SK-N-SH (cell line): ENCODE results near the gene AK4.

ENCODE experiments used
- ELF1 ChIP-seq: IDR thresholded peaks from 2 replicates; pipeline ENCODE4 v1.4.0; 2012
- EZH2phosphoT487 ChIP-seq: fragments of 200-600 bp; sonication (generic); IDR thresholded peaks from 2 replicates; pipeline ENCODE4 v1.6.1; 2017; ENCODE audit warnings: low read depth, mixed run types, mild to moderate bottlenecking, antibody characterized with exemption, moderate library complexity, borderline replicate concordance
- POLR2AphosphoS5 ChIP-seq: IDR thresholded peaks from 2 replicates; pipeline ENCODE4 v1.6.1; 2012; ENCODE audit warnings: low read depth, low read length
- RCOR1 ChIP-seq: fragments of 150-350 bp; IDR thresholded peaks from 2 replicates; pipeline ENCODE4 v1.6.1; 2017; ENCODE audit warnings: antibody characterized with exemption, low read length
- TF ChIP-seq, protein P1 (sequence below): fragments of 200-600 bp; sonication (generic); IDR thresholded peaks from 2 replicates; pipeline ENCODE4 v1.6.1; 2017; ENCODE audit warnings: antibody characterized with exemption, mild to moderate bottlenecking, moderate library complexity
- TF ChIP-seq, protein P2 (sequence below): IDR thresholded peaks from 2 replicates; pipeline ENCODE4 v1.6.1; 2012; ENCODE audit warnings: mild to moderate bottlenecking, low read depth, low read length, moderate library complexity
- TF ChIP-seq, protein P3 (sequence below): IDR thresholded peaks from 2 replicates; pipeline ENCODE4 v1.4.0; 2012; ENCODE audit warnings: low read depth, borderline replicate concordance

DNA sequence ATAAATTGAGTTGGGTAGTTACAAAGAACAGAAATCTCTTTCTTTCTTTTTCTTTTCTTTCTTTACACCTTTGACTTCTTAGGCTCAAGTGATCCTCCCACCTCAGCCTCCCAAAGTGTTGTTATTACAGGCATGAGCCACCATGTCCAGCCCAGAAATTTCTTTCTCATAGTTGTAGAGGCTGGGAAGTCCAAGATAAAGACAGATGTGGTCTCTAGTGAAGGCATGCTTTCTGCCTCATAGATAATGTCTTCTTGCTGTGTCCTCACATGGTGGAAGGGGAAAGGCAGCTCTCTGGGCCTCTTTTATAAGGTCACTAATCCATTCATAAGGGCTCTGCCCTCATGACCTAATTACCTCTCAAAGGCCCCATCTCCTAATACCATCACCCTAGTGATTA, 97.3 kb downstream of the AK4 start:
- TF ChIP-seq EZH2phosphoT487, result no peak
- TF ChIP-seq ELF1, result no peak
- TF ChIP-seq RCOR1, result no peak
- TF ChIP-seq, protein P1, sequence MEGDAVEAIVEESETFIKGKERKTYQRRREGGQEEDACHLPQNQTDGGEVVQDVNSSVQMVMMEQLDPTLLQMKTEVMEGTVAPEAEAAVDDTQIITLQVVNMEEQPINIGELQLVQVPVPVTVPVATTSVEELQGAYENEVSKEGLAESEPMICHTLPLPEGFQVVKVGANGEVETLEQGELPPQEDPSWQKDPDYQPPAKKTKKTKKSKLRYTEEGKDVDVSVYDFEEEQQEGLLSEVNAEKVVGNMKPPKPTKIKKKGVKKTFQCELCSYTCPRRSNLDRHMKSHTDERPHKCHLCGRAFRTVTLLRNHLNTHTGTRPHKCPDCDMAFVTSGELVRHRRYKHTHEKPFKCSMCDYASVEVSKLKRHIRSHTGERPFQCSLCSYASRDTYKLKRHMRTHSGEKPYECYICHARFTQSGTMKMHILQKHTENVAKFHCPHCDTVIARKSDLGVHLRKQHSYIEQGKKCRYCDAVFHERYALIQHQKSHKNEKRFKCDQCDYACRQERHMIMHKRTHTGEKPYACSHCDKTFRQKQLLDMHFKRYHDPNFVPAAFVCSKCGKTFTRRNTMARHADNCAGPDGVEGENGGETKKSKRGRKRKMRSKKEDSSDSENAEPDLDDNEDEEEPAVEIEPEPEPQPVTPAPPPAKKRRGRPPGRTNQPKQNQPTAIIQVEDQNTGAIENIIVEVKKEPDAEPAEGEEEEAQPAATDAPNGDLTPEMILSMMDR, result no peak
- TF ChIP-seq, protein P2, sequence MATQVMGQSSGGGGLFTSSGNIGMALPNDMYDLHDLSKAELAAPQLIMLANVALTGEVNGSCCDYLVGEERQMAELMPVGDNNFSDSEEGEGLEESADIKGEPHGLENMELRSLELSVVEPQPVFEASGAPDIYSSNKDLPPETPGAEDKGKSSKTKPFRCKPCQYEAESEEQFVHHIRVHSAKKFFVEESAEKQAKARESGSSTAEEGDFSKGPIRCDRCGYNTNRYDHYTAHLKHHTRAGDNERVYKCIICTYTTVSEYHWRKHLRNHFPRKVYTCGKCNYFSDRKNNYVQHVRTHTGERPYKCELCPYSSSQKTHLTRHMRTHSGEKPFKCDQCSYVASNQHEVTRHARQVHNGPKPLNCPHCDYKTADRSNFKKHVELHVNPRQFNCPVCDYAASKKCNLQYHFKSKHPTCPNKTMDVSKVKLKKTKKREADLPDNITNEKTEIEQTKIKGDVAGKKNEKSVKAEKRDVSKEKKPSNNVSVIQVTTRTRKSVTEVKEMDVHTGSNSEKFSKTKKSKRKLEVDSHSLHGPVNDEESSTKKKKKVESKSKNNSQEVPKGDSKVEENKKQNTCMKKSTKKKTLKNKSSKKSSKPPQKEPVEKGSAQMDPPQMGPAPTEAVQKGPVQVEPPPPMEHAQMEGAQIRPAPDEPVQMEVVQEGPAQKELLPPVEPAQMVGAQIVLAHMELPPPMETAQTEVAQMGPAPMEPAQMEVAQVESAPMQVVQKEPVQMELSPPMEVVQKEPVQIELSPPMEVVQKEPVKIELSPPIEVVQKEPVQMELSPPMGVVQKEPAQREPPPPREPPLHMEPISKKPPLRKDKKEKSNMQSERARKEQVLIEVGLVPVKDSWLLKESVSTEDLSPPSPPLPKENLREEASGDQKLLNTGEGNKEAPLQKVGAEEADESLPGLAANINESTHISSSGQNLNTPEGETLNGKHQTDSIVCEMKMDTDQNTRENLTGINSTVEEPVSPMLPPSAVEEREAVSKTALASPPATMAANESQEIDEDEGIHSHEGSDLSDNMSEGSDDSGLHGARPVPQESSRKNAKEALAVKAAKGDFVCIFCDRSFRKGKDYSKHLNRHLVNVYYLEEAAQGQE, result no peak
- no peak for TF ChIP-seq POLR2AphosphoS5
- TF ChIP-seq, protein P3, sequence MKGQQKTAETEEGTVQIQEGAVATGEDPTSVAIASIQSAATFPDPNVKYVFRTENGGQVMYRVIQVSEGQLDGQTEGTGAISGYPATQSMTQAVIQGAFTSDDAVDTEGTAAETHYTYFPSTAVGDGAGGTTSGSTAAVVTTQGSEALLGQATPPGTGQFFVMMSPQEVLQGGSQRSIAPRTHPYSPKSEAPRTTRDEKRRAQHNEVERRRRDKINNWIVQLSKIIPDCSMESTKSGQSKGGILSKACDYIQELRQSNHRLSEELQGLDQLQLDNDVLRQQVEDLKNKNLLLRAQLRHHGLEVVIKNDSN, result no peak
